OCI-LY1 (cell line): ENCODE measurements around the gene TUBGCP2.

Experiments
- H2AFZ ChIP-seq: fragments of 200-600 bp; sonication (generic), shearing (Covaris generic); 2 replicates; pipeline ENCODE4 v1.6.0; 2014; ENCODE audit warnings: antibody characterized with exemption, mild to moderate bottlenecking, low read length
- H3F3A ChIP-seq: fragments of 200-600 bp; sonication (generic), shearing (Covaris generic); 2 replicates; pipeline ENCODE4 v1.6.0; 2014; ENCODE audit warnings: mild to moderate bottlenecking, antibody characterized with exemption, low read length, moderate library complexity; ENCODE audit not compliant: insufficient read depth
- H3K27ac ChIP-seq: fragments of 200-600 bp; sonication (generic); 2 replicates; pipeline ENCODE4 v1.5.1; 2014; ENCODE audit warnings: low read length, mixed run types, mild to moderate bottlenecking, low read depth; ENCODE audit not compliant: poor library complexity, severe bottlenecking
- H3K27me3 ChIP-seq: fragments of 200-600 bp; sonication (generic); 2 replicates; pipeline ENCODE4 v1.6.0; 2014; ENCODE audit warnings: antibody characterized with exemption, mild to moderate bottlenecking, low read length, moderate library complexity; ENCODE audit not compliant: insufficient read depth
- H3K36me3 ChIP-seq: fragments of 200-600 bp; sonication (generic); 2 replicates; pipeline ENCODE4 v1.6.1; 2014; ENCODE audit warnings: mild to moderate bottlenecking, antibody characterized with exemption, low read length, moderate library complexity, mixed read lengths; ENCODE audit not compliant: insufficient read depth
- H3K4me1 ChIP-seq: fragments of 200-600 bp; sonication (generic); 2 replicates; pipeline ENCODE4 v1.5.1; 2014; ENCODE audit warnings: mild to moderate bottlenecking, low read length, moderate library complexity; ENCODE audit not compliant: insufficient read depth, severe bottlenecking
- H3K4me2 ChIP-seq: fragments of 200-600 bp; sonication (generic), shearing (Covaris generic); 2 replicates; pipeline ENCODE4 v1.6.1; 2014; ENCODE audit warnings: low read length
- H3K4me3 ChIP-seq: fragments of 200-600 bp; sonication (generic); 2 replicates; pipeline ENCODE4 v1.5.1; 2014; ENCODE audit warnings: low read length, low read depth, mild to moderate bottlenecking, mixed read lengths; ENCODE audit not compliant: poor library complexity, severe bottlenecking
- H3K79me2 ChIP-seq: fragments of 200-600 bp; shearing (Covaris generic); 2 replicates; pipeline ENCODE4 v1.6.1; 2016; ENCODE audit warnings: mixed run types, low read length, mixed read lengths; ENCODE audit not compliant: insufficient read depth
- H3K9ac ChIP-seq: fragments of 200-600 bp; sonication (generic), shearing (Covaris generic); 2 replicates; pipeline ENCODE4 v1.6.1; 2014; ENCODE audit warnings: mild to moderate bottlenecking, low read length, mixed read lengths
- H3K9me2 ChIP-seq: fragments of 200-600 bp; sonication (generic), shearing (Covaris generic); 2 replicates; pipeline ENCODE4 v1.6.1; 2014; ENCODE audit warnings: low read depth, mild to moderate bottlenecking, low read length, mixed read lengths
- H3K9me3 ChIP-seq: fragments of 200-600 bp; shearing (Covaris generic); 2 replicates; pipeline ENCODE4 v1.6.1; 2014; ENCODE audit warnings: low read length, mixed read lengths
- H4K20me1 ChIP-seq: fragments of 200-600 bp; sonication (generic), shearing (Covaris generic); 2 replicates; pipeline ENCODE4 v1.6.0; 2016; ENCODE audit warnings: mild to moderate bottlenecking, low read length; ENCODE audit not compliant: insufficient read depth
- EZH2 ChIP-seq: fragments of 200-600 bp; sonication (generic), shearing (Covaris generic); IDR thresholded peaks from 2 replicates; pipeline ENCODE4 v1.8.0; 2017; ENCODE audit warnings: borderline replicate concordance, mixed run types, mild to moderate bottlenecking, antibody characterized with exemption, low read length, moderate library complexity, mixed read lengths
- TF ChIP-seq, protein P1 (sequence below): fragments of 200-600 bp; sonication (generic), shearing (Covaris generic); IDR thresholded peaks from 2 replicates; pipeline ENCODE4 v1.5.1; 2017; ENCODE audit warnings: mild to moderate bottlenecking, antibody characterized with exemption, low read length, moderate library complexity, mixed read lengths

TUBGCP2 gene

DNA sequence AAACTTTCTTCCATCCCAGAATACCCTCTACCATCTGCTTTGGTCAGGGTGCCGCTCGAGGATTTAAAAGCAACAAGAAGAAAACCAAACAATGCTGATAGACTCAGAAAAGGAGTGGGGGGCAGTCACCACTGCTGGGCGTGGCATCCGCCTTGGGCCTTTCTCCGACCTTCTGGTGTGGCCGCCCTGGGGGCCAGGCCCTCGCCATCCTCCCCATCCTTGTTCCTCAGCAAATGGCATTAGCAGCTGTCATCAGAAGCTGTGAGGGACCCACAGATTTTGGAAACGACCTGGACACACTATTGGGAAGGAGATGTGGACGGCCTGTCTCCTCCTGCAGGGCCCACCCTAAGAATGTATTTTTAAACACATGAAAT lies 4.1 kb upstream of the TUBGCP2 start:
- Histone ChIP-seq H3K4me3 (no peak overlapping the region), H3K79me2 (no peaks in the 10 kb centered on the region), H3K36me3 (peaks cover 36% of the 10 kb centered on the region), H3K27ac (no peak overlapping the region), H3K4me2 (no peak overlapping the region), H3K9me2 (no peaks in the 10 kb centered on the region), H3K9me3 (no peaks in the 10 kb centered on the region), H2AFZ (no peak overlapping the region), H4K20me1 (no peaks in the 10 kb centered on the region), H3K9ac (no peak overlapping the region), H3K4me1 (peaks cover 14% of the 10 kb centered on the region), H3K27me3 (no peaks in the 10 kb centered on the region), H3F3A (no peaks in the 10 kb centered on the region)
- TF ChIP-seq, protein P1, sequence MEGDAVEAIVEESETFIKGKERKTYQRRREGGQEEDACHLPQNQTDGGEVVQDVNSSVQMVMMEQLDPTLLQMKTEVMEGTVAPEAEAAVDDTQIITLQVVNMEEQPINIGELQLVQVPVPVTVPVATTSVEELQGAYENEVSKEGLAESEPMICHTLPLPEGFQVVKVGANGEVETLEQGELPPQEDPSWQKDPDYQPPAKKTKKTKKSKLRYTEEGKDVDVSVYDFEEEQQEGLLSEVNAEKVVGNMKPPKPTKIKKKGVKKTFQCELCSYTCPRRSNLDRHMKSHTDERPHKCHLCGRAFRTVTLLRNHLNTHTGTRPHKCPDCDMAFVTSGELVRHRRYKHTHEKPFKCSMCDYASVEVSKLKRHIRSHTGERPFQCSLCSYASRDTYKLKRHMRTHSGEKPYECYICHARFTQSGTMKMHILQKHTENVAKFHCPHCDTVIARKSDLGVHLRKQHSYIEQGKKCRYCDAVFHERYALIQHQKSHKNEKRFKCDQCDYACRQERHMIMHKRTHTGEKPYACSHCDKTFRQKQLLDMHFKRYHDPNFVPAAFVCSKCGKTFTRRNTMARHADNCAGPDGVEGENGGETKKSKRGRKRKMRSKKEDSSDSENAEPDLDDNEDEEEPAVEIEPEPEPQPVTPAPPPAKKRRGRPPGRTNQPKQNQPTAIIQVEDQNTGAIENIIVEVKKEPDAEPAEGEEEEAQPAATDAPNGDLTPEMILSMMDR, result no peak
- no peak for TF ChIP-seq EZH2

DNA sequence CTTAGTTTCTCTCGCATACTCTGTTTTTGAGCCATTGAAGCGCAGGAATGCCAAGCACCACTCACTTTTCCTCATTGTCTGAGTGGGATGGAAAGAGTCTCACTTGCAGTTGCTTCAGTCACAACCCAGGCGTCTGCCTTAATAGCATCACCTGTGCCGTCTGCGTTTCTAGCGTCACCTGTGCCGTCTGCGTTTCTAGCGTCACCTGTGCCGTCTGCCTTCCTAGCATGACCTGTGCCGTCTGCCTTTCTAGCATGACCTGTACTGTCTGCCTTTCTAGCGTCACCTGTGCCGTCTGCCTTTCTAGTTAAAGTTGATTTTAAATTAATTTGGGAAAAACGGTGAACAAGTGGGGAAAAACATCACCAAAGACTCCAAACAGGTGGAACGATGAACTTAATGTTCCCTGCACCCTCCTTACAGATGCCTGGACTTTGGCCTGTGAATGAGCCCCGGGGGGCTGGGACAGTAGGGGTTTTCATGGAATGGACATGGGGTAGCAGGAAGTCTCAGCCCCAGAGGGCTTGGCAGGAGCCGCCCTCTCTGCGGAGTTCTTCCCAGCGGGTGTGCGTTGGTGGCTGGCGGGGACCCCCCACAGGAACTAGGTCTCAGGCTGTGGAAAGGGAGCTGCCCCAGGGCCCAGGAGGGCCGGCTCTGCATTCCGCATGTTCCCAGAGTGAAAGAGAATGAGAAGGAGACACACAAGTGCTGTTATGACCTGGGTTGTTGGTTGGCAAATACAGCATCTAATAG lies 3.5 kb upstream of the TUBGCP2 start:
- no peak overlapping the region for H3K4me3 ChIP-seq
- no peaks in the 10 kb centered on the region for H3K79me2 ChIP-seq
- H3K27ac ChIP-seq, result no peak overlapping the region
- no peak overlapping the region for H3K4me2 ChIP-seq
- no peaks in the 10 kb centered on the region for H3K9me2 ChIP-seq
- H3K9me3 ChIP-seq, result no peaks in the 10 kb centered on the region
- no peaks in the 10 kb centered on the region for H3F3A ChIP-seq
- peaks cover 19% of the 10 kb centered on the region for H3K4me1 ChIP-seq
- TF ChIP-seq, protein P1, result no peak
- no peak for TF ChIP-seq EZH2
- no peak overlapping the region for H2AFZ ChIP-seq
- peaks cover 36% of the 10 kb centered on the region for H3K36me3 ChIP-seq
- H3K27me3 ChIP-seq, result no peaks in the 10 kb centered on the region
- H4K20me1 ChIP-seq, result no peaks in the 10 kb centered on the region
- H3K9ac ChIP-seq, result no peak overlapping the region

DNA sequence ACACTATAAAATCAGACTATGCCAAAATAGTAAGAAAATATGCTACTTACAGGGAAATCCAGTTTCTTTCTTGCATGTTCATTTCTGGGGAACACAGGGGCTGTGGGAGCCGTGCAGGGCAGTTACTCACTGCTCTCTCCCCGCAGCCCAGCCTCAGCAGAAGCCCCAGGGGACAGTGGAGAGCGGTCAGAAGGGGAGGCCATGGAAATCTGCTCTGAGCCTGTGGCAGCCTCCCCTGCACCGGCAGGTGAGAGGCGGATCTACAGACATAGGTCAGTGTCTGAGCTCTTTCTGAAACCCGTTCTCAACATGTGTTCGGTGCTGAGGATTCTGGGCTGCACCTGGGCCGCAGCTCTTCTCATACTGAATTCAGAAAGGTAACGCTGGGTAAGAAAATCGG lies 2.9 kb upstream of the TUBGCP2 start:
- no peaks in the 10 kb centered on the region for H3K27me3 ChIP-seq
- H3F3A ChIP-seq, result no peaks in the 10 kb centered on the region
- TF ChIP-seq EZH2, result no peak
- TF ChIP-seq, protein P1, result no peak
- no peak overlapping the region for H3K4me2 ChIP-seq
- H3K79me2 ChIP-seq, result no peaks in the 10 kb centered on the region
- H3K4me3 ChIP-seq, result no peak overlapping the region
- H2AFZ ChIP-seq, result no peak overlapping the region
- H3K36me3 ChIP-seq, result peaks cover 36% of the 10 kb centered on the region
- H3K4me1 ChIP-seq, result peaks cover 24% of the 10 kb centered on the region
- no peaks in the 10 kb centered on the region for H3K9me3 ChIP-seq
- no peak overlapping the region for H3K27ac ChIP-seq
- H3K9me2 ChIP-seq, result no peaks in the 10 kb centered on the region
- H3K9ac ChIP-seq, result no peak overlapping the region
- H4K20me1 ChIP-seq, result no peaks in the 10 kb centered on the region
